NT2/D1 (cell line): ENCODE measurements around the gene LHX5.
A peak's percentile ranks its signal among the peaks of the same experiment; 100 is the strongest.

Source experiments
- SUZ12 ChIP-seq: IDR thresholded peaks from 2 replicates; pipeline ENCODE4 v1.6.1; 2011; ENCODE audit not compliant: insufficient read length, insufficient read depth; ENCODE audit errors: extremely low read depth
- ZNF274 ChIP-seq: IDR thresholded peaks from 2 replicates; pipeline ENCODE4 v1.6.1; 2011; ENCODE audit warnings: mild to moderate bottlenecking, low read depth, low read length

- TF ChIP-seq ZNF274 (no peak), SUZ12 (peak; percentile 90)
Measured at GRCh38 chr12:113467502-113468364, 3.9 kb downstream of the LHX5 start.
